ENCODE data around the gene HDAC7.
"Not testable (repeated sequence)": the region's sequence is repeated elsewhere in the genome, so short reads cannot be mapped to it uniquely, and the experiment has no call there.

Gene HDAC7

GRCh38 chr12:47818467-47819137 lies 1.1 kb downstream of the HDAC7 start:
- H3K4me3 ChIP-seq (replicated peaks; ENCODE audit: low read depth, low read length), result peak overlapping the region; percentile 92
- no peak for TF ChIP-seq CTCF (IDR thresholded peaks at IDR 0.05; ENCODE audit: low read length, missing control alignments)
- DNase-seq (ENCODE audit: low read depth), result peak; percentile 36

GRCh38 chr12:47818007-47818376 lies 1.7 kb downstream of the HDAC7 start:
- H3K4me3 ChIP-seq (replicated peaks; ENCODE audit: low read depth, low read length), result peak overlapping the region; percentile 92
- DNase-seq (ENCODE audit: low read depth), result no peak
- no peak for TF ChIP-seq CTCF (IDR thresholded peaks at IDR 0.05; ENCODE audit: low read length, missing control alignments)

- DNase-seq (ENCODE audit: low read depth), result no peak
- H3K4me3 ChIP-seq (replicated peaks; ENCODE audit: low read depth, low read length), result peak overlapping the region; percentile 92
- peak; percentile 42 for TF ChIP-seq CTCF (IDR thresholded peaks at IDR 0.05; ENCODE audit: low read length, missing control alignments)
These were observed 2.3 kb downstream of the HDAC7 start for GRCh38 chr12:47817272-47818006.

- H3K4me3 ChIP-seq (replicated peaks; ENCODE audit: low read depth, low read length), result peak overlapping the region; percentile 92
- no peak for TF ChIP-seq CTCF (IDR thresholded peaks at IDR 0.05; ENCODE audit: low read length, missing control alignments)
- DNase-seq (ENCODE audit: low read depth), result peak; percentile 39
These were observed 3.1 kb downstream of the HDAC7 start for GRCh38 chr12:47816403-47817271.

- not testable (repeated sequence) for H3K4me3 ChIP-seq (replicated peaks; ENCODE audit: low read depth, low read length); DNase-seq (ENCODE audit: low read depth)
These were observed 4.3 kb downstream of the HDAC7 start for GRCh38 chr12:47815447-47815846.

GRCh38 chr12:47814539-47815170 lies 5.0 kb downstream of the HDAC7 start:
- TF ChIP-seq CTCF (IDR thresholded peaks at IDR 0.05; ENCODE audit: low read length, missing control alignments), result no peak
- H3K4me3 ChIP-seq (replicated peaks; ENCODE audit: low read depth, low read length), result no peak overlapping the region
- no peak for DNase-seq (ENCODE audit: low read depth)

Data from fibroblast of pulmonary artery (primary cell).